B cell (primary cell): ENCODE measurements around the gene SIK3.

Source experiments
- CTCF ChIP-seq: fragments of 200-600 bp; IDR thresholded peaks from one replicate; pipeline ENCODE4 v1.8.0; 2022; ENCODE audit warnings: antibody characterized with exemption, mild to moderate bottlenecking
- EZH2 ChIP-seq: IDR thresholded peaks from 2 replicates; pipeline ENCODE4 v1.6.1; 2012; ENCODE audit warnings: borderline replicate concordance, low read depth, mild to moderate bottlenecking, moderate library complexity, low read length; ENCODE audit not compliant: insufficient read depth, poor library complexity, severe bottlenecking

- TF ChIP-seq CTCF (no peak), EZH2 (no peak)
Observed at GRCh38 chr11:117064275-117064674, 34.0 kb downstream of the SIK3 start.
